GM23338 (cell line): ENCODE results near the gene MAP3K6. TPM values are rescaled to one million over a fixed set of nuclear protein-coding genes. Genes with fewer than 3 reads are reported as not detected.

Source experiments
- ATAC-seq: fragments of 200-7000 bp; cut with Tn5 transposase; 3 replicates; pipeline ENCODE4 v1.9.1; 2020
- DNase-seq: peaks from one replicate; pipeline ENCODE4 v3.0.0-alpha.2; 2015; ENCODE audit warnings: low spot score
- H2AFZ ChIP-seq: fragments of 200-600 bp; sonication (generic); 2 replicates; pipeline ENCODE4 v1.8.0; 2016; ENCODE audit warnings: antibody characterized with exemption, mild to moderate bottlenecking, moderate library complexity
- H3F3A ChIP-seq: fragments of 200-600 bp; sonication (generic); replicated peaks from 2 replicates; pipeline ENCODE4 v1.8.0; 2017; ENCODE audit warnings: antibody characterized with exemption, mixed run types, low read depth
- H3K27ac ChIP-seq: fragments of 200-600 bp; sonication (generic); 2 replicates; pipeline ENCODE4 v1.6.1; 2016; ENCODE audit warnings: low read depth
- H3K27me3 ChIP-seq: fragments of 200-600 bp; sonication (generic); 2 replicates; pipeline ENCODE4 v1.8.0; 2016; ENCODE audit warnings: mild to moderate bottlenecking, mixed run types, moderate library complexity; ENCODE audit not compliant: insufficient read depth
- H3K36me3 ChIP-seq: fragments of 200-600 bp; sonication (generic); 2 replicates; pipeline ENCODE4 v1.8.0; 2016; ENCODE audit warnings: mild to moderate bottlenecking; ENCODE audit not compliant: insufficient read depth
- H3K4me1 ChIP-seq: fragments of 200-600 bp; sonication (generic); 2 replicates; pipeline ENCODE4 v1.8.0; 2016; ENCODE audit warnings: mild to moderate bottlenecking, moderate library complexity; ENCODE audit not compliant: insufficient read depth
- H3K4me2 ChIP-seq: fragments of 200-600 bp; sonication (generic); 2 replicates; pipeline ENCODE4 v1.7.1; 2017; ENCODE audit warnings: mixed run types
- H3K4me3 ChIP-seq: fragments of 200-600 bp; sonication (generic); 2 replicates; pipeline ENCODE4 v1.6.1; 2016; ENCODE audit warnings: mixed run types
- H3K79me2 ChIP-seq: fragments of 200-600 bp; sonication (generic); replicated peaks from 2 replicates; pipeline ENCODE4 v1.8.0; 2017; ENCODE audit warnings: mild to moderate bottlenecking; ENCODE audit not compliant: insufficient read depth
- H3K9me2 ChIP-seq: fragments of 200-600 bp; sonication (generic); 2 replicates; pipeline ENCODE4 v1.8.0; 2017; ENCODE audit not compliant: insufficient read depth
- H4K20me1 ChIP-seq: fragments of 200-600 bp; sonication (generic); replicated peaks from 2 replicates; pipeline ENCODE4 v1.8.0; 2017; ENCODE audit warnings: mild to moderate bottlenecking; ENCODE audit not compliant: insufficient read depth
- H3K27ac Mint-ChIP-seq: 2 replicates; pipeline ENCODE4 v1.8.0; 2020; ENCODE audit warnings: inconsistent platforms, mild to moderate bottlenecking, moderate library complexity, mixed read lengths
- H3K27me3 Mint-ChIP-seq: 3 replicates; pipeline ENCODE4 v1.8.0; 2022; ENCODE audit warnings: low read depth, mild to moderate bottlenecking, moderate library complexity, mixed read lengths, inconsistent platforms; ENCODE audit not compliant: insufficient read depth, poor library complexity
- H3K36me3 Mint-ChIP-seq: 3 replicates; pipeline ENCODE4 v1.8.0; 2021; ENCODE audit warnings: low read depth, mild to moderate bottlenecking, inconsistent platforms, moderate library complexity, mixed read lengths
- H3K4me1 Mint-ChIP-seq: 3 replicates; pipeline ENCODE4 v1.8.0; 2020; ENCODE audit warnings: mild to moderate bottlenecking, inconsistent platforms, mixed read lengths
- H3K4me3 Mint-ChIP-seq: 3 replicates; pipeline ENCODE4 v1.8.0; 2021; ENCODE audit warnings: moderate library complexity, mild to moderate bottlenecking, inconsistent platforms, mixed read lengths
- H3K9me3 Mint-ChIP-seq: 3 replicates; pipeline ENCODE4 v1.8.0; 2020; ENCODE audit warnings: moderate library complexity, mild to moderate bottlenecking, inconsistent platforms, mixed read lengths
- CREB1 ChIP-seq: fragments of 250-450 bp; sonication (Bioruptor Pico); IDR thresholded peaks from 2 replicates; pipeline ENCODE4 v1.5.0; 2020; ENCODE audit warnings: low read depth, mild to moderate bottlenecking, moderate library complexity
- EZH2 ChIP-seq: fragments of 200-600 bp; sonication (generic); IDR thresholded peaks from one replicate; pipeline ENCODE4 v1.8.0; 2017; ENCODE audit warnings: antibody characterized with exemption, mild to moderate bottlenecking, low read depth; ENCODE audit not compliant: unreplicated experiment
- JUNB ChIP-seq: IDR thresholded peaks from one replicate; pipeline ENCODE4 v1.6.1; 2016; ENCODE audit warnings: antibody characterized with exemption; ENCODE audit not compliant: unreplicated experiment
- POLR2AphosphoS5 ChIP-seq: IDR thresholded peaks from 2 replicates; pipeline ENCODE4 v1.6.1; 2016; ENCODE audit warnings: antibody characterized with exemption, low read depth
- polyA plus RNA-seq: library from polyadenylated mRNA; unstranded; fragments of >200 nt; fragmentation: Nextera tagmentation; extraction: Ambion mirVana; gene quantifications from 2 replicates; pipeline ENCODE4 v1.2.1, GENCODE V29; 2016
- total RNA-seq: library from RNA; depleted of rRNA; stranded (reverse); fragments of >200 nt; shearing (Covaris generic); gene quantifications from 2 replicates; pipeline ENCODE4 v1.2.3, GENCODE V29; 2014
- TF ChIP-seq, protein P1 (sequence below): IDR thresholded peaks from 2 replicates; pipeline ENCODE4 v1.6.1; 2016; ENCODE audit warnings: antibody characterized with exemption
- TF ChIP-seq, protein P2 (sequence below): fragments of 250-450 bp; sonication (Bioruptor Pico); IDR thresholded peaks from 2 replicates; pipeline ENCODE4 v1.5.0; 2020; ENCODE audit warnings: mild to moderate bottlenecking, moderate library complexity
- TF ChIP-seq, protein P3 (sequence below), 2 experiments: fragments of 200-600 bp in 1 of 2; sonication (generic) in 1 of 2; conservative IDR thresholded peaks; 2 replicates each; pipeline versions ENCODE4 v1.5.1 to v1.6.1; 2016 to 2017; ENCODE audit warnings: antibody characterized with exemption in 2 of 2, low read depth in 2 of 2, mild to moderate bottlenecking in 2 of 2, moderate library complexity in 1 of 2

Gene MAP3K6
- total and polyA plus RNA-seq, 2 experiments from 2014 or later = 8.2 to 10.6 TPM

DNA sequence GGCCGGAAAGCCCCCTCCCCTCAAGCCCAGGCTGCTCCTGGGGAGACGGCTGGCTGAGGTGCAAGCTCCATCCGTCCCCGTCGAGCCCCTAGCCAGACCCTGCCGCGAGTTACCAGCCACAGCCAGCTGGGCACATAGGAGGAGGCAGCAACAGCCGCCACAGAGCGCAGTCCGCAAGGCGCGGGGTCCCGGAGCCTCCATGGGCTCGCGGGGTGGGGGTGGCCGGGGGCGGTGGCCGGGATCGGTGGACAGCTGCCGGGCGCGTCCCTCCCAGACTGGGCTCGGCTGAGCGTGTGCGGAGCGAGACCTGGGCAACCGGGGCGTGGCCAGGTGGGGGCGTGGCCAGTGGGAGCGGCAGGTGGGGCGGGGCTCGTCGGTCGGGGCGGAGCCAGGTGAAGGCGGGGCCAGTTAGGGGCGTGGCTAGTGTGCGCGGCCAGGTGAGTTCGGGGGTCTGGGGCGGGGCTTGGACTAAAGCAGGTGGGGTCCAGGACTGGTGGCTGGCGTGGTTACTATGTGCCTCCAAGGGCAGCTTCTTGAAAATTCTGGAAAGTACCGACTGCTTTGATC lies 16.4 kb upstream of the MAP3K6 start, which contains the start of gene CD164L2:
TSS of gene CD164L2 (minus strand) at position 295 of the 567 bp plus-strand sequence. CDS start at position 201, 94 bp downstream.
- H3K27ac ChIP-seq = no peak within 1 kb of the TSS
- Mint-ChIP-seq H3K27me3 (peaks cover 14% of the 10 kb centered on the region), H3K9me3 (no peaks in the 10 kb centered on the region), H3K27ac (no peak within 1 kb of the TSS), H3K4me3 (peak within 1 kb of the TSS; percentile 66), H3K36me3 (no peaks in the 10 kb centered on the region), H3K4me1 (peaks cover 2% of the 10 kb centered on the region; the same call in 1 of the 3 replicates)
- ATAC-seq (peak; percentile 88), DNase-seq (peak; percentile 91)
- no peaks in the 10 kb centered on the region for H3K9me2 ChIP-seq
- H3K4me2 ChIP-seq = peak within 1 kb of the TSS; percentile 96
- no peaks in the 10 kb centered on the region for H4K20me1 ChIP-seq
- H3K4me3 ChIP-seq = peak within 1 kb of the TSS; percentile 75
- H3K36me3 ChIP-seq = no peaks in the 10 kb centered on the region
- TF ChIP-seq CREB1 (CRISPR knock-in tag) (no peak), POLR2AphosphoS5 (peak; percentile 85)
- peak within 1 kb of the TSS; percentile 85; the same call in 1 of the 2 replicates for H2AFZ ChIP-seq
- H3K27me3 ChIP-seq = peaks cover 5% of the 10 kb centered on the region
- H3K4me1 ChIP-seq = peaks cover 3% of the 10 kb centered on the region; the same call in 1 of the 2 replicates
- H3K79me2 ChIP-seq = no peaks in the 10 kb centered on the region
- no peaks in the 10 kb centered on the region for H3F3A ChIP-seq

DNA sequence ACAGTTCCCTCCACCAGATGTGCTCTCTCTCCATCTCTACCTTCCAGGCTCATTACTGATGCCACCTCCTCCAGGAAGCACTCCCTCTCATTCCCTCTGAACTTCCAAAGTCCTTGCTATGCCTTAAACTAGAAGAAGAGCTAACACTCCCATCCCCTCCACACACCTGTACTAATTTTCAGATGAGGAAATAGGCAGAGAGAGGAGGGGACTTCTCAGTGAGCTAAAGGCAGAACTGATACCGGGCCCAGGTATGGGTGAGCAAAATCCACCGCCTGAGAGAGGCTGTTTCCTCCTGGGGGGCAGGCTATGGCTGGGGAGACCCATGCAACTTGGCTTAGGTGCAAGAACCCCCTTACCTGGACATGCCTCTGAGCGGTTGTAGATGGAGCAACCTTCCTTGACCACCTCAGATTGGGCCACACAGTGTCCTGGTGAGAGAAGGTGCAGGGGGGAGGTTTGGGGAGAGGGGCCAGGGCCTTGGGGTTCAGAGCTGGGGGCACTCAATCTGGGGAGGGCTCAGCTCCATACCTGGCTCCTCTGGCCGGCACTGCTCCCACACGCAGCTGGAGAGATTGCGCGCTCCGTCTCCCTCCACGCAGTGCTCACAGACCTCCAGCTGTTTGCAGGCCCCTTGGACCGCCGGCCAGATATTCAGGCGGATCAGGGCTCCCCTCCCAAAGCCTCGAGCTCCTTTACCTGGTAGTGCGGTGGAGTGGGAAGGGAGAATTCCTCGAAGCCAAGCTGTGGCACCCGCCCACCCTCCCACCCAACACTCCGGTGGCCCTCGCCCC lies 15.4 kb upstream of the MAP3K6 start:
- no peak overlapping the region for H2AFZ ChIP-seq
- no peak for DNase-seq
- H3K4me1 ChIP-seq = peaks cover 3% of the 10 kb centered on the region; the same call in 1 of the 2 replicates
- H3F3A ChIP-seq = no peaks in the 10 kb centered on the region
- peak overlapping the region; percentile 66 for H3K4me3 Mint-ChIP-seq
- H3K4me2 ChIP-seq = no peak overlapping the region
- H3K9me2 ChIP-seq = no peaks in the 10 kb centered on the region
- peaks cover 6% of the 10 kb centered on the region; the same call in 1 of the 3 replicates for H3K4me1 Mint-ChIP-seq
- no peaks in the 10 kb centered on the region for H3K79me2 ChIP-seq
- no peaks in the 10 kb centered on the region for H3K36me3 Mint-ChIP-seq
- H3K27me3 ChIP-seq = peaks cover 5% of the 10 kb centered on the region
- no peak overlapping the region; the same call in 1 of the 2 replicates for H3K4me3 ChIP-seq
- H3K27ac Mint-ChIP-seq = no peak overlapping the region
- no peaks in the 10 kb centered on the region for H3K9me3 Mint-ChIP-seq
- H3K27me3 Mint-ChIP-seq = peaks cover 14% of the 10 kb centered on the region
- H3K36me3 ChIP-seq = no peaks in the 10 kb centered on the region
- ATAC-seq = no peak; the same call in 2 of the 3 replicates
- no peak overlapping the region for H3K27ac ChIP-seq
- H4K20me1 ChIP-seq = no peaks in the 10 kb centered on the region
- TF ChIP-seq EZH2 (no peak), CREB1 (CRISPR knock-in tag) (no peak), JUNB (no peak), POLR2AphosphoS5 (no peak)
- TF ChIP-seq, protein P1, sequence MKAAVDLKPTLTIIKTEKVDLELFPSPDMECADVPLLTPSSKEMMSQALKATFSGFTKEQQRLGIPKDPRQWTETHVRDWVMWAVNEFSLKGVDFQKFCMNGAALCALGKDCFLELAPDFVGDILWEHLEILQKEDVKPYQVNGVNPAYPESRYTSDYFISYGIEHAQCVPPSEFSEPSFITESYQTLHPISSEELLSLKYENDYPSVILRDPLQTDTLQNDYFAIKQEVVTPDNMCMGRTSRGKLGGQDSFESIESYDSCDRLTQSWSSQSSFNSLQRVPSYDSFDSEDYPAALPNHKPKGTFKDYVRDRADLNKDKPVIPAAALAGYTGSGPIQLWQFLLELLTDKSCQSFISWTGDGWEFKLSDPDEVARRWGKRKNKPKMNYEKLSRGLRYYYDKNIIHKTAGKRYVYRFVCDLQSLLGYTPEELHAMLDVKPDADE = no peak
- TF ChIP-seq, protein P2, sequence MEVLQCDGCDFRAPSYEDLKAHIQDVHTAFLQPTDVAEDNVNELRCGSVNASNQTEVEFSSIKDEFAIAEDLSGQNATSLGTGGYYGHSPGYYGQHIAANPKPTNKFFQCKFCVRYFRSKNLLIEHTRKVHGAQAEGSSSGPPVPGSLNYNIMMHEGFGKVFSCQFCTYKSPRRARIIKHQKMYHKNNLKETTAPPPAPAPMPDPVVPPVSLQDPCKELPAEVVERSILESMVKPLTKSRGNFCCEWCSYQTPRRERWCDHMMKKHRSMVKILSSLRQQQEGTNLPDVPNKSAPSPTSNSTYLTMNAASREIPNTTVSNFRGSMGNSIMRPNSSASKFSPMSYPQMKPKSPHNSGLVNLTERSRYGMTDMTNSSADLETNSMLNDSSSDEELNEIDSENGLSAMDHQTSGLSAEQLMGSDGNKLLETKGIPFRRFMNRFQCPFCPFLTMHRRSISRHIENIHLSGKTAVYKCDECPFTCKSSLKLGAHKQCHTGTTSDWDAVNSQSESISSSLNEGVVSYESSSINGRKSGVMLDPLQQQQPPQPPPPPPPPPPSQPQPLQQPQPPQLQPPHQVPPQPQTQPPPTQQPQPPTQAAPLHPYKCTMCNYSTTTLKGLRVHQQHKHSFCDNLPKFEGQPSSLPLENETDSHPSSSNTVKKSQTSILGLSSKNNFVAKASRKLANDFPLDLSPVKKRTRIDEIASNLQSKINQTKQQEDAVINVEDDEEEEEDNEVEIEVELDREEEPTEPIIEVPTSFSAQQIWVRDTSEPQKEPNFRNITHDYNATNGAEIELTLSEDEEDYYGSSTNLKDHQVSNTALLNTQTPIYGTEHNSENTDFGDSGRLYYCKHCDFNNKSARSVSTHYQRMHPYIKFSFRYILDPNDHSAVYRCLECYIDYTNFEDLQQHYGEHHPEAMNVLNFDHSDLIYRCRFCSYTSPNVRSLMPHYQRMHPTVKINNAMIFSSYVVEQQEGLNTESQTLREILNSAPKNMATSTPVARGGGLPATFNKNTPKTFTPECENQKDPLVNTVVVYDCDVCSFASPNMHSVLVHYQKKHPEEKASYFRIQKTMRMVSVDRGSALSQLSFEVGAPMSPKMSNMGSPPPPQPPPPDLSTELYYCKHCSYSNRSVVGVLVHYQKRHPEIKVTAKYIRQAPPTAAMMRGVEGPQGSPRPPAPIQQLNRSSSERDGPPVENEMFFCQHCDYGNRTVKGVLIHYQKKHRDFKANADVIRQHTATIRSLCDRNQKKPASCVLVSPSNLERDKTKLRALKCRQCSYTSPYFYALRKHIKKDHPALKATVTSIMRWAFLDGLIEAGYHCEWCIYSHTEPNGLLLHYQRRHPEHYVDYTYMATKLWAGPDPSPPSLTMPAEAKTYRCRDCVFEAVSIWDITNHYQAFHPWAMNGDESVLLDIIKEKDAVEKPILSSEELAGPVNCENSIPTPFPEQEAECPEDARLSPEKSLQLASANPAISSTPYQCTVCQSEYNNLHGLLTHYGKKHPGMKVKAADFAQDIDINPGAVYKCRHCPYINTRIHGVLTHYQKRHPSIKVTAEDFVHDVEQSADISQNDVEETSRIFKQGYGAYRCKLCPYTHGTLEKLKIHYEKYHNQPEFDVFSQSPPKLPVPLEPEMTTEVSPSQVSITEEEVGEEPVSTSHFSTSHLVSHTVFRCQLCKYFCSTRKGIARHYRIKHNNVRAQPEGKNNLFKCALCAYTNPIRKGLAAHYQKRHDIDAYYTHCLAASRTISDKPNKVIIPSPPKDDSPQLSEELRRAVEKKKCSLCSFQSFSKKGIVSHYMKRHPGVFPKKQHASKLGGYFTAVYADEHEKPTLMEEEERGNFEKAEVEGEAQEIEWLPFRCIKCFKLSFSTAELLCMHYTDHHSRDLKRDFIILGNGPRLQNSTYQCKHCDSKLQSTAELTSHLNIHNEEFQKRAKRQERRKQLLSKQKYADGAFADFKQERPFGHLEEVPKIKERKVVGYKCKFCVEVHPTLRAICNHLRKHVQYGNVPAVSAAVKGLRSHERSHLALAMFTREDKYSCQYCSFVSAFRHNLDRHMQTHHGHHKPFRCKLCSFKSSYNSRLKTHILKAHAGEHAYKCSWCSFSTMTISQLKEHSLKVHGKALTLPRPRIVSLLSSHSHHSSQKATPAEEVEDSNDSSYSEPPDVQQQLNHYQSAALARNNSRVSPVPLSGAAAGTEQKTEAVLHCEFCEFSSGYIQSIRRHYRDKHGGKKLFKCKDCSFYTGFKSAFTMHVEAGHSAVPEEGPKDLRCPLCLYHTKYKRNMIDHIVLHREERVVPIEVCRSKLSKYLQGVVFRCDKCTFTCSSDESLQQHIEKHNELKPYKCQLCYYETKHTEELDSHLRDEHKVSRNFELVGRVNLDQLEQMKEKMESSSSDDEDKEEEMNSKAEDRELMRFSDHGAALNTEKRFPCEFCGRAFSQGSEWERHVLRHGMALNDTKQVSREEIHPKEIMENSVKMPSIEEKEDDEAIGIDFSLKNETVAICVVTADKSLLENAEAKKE (CRISPR knock-in tag) = no peak
- TF ChIP-seq, protein P3, sequence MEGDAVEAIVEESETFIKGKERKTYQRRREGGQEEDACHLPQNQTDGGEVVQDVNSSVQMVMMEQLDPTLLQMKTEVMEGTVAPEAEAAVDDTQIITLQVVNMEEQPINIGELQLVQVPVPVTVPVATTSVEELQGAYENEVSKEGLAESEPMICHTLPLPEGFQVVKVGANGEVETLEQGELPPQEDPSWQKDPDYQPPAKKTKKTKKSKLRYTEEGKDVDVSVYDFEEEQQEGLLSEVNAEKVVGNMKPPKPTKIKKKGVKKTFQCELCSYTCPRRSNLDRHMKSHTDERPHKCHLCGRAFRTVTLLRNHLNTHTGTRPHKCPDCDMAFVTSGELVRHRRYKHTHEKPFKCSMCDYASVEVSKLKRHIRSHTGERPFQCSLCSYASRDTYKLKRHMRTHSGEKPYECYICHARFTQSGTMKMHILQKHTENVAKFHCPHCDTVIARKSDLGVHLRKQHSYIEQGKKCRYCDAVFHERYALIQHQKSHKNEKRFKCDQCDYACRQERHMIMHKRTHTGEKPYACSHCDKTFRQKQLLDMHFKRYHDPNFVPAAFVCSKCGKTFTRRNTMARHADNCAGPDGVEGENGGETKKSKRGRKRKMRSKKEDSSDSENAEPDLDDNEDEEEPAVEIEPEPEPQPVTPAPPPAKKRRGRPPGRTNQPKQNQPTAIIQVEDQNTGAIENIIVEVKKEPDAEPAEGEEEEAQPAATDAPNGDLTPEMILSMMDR (conservative IDR thresholded peaks at IDR 0.05; ENCODE audit: low read depth in 2 of 2) = no peak
